SH-SY5Y (cell line): Measurements from ENCODE around the gene CDS2.

Experiments
- GATA2 ChIP-seq: IDR thresholded peaks from 2 replicates; pipeline ENCODE4 v1.6.1; 2011; ENCODE audit warnings: mild to moderate bottlenecking, low read depth, low read length
- GATA3 ChIP-seq: IDR thresholded peaks from 2 replicates; pipeline ENCODE4 v1.6.1; 2011; ENCODE audit warnings: low read depth, mild to moderate bottlenecking, low read length, moderate library complexity

DNA sequence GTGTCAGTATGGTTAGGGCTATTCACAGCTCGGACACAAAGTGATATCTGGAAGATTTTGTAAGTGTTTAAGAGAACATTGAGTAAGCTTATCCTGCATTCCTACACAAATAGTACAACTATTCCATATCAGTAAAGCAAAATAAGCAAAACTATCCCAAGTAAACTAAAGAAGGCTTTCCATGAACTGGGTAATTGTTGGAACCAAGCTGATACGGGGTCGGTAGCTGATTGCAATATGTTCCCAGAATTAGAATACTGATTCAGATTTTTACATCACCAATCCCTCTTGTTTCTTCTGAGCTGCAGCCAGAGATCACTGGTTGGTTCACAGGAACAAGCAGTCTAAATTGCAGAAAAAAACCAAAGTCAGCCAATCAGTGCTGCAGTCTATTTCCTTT, 54.1 kb downstream of the CDS2 start:
- TF ChIP-seq GATA3 = no peak
- no peak for TF ChIP-seq GATA2
